GM23248 (cell line): ENCODE results near the gene ACTN2. TPM values are rescaled to one million over a fixed set of nuclear protein-coding genes. Genes with fewer than 3 reads are reported as not detected.

ENCODE experiments used
- DNase-seq: peaks from one replicate; pipeline ENCODE4 v3.0.0-alpha.2; 2015
- H2AFZ ChIP-seq: fragments of 200-600 bp; sonication (generic); 2 replicates; pipeline ENCODE4 v1.6.1; 2016; ENCODE audit warnings: antibody characterized with exemption
- H3F3A ChIP-seq: fragments of 200-600 bp; sonication (generic); 2 replicates; pipeline ENCODE4 v1.6.1; 2016; ENCODE audit warnings: mild to moderate bottlenecking, antibody characterized with exemption, mixed run types; ENCODE audit not compliant: insufficient read depth
- H3K27ac ChIP-seq: fragments of 200-600 bp; sonication (generic); 2 replicates; pipeline ENCODE4 v1.5.1; 2016; ENCODE audit warnings: mild to moderate bottlenecking
- H3K27me3 ChIP-seq: fragments of 200-600 bp; sonication (generic); replicated peaks from 2 replicates; pipeline ENCODE4 v1.6.1; 2016; ENCODE audit warnings: mild to moderate bottlenecking; ENCODE audit not compliant: insufficient read depth
- H3K36me3 ChIP-seq: fragments of 200-600 bp; sonication (generic); 2 replicates; pipeline ENCODE4 v1.6.1; 2016; ENCODE audit warnings: low read depth, mild to moderate bottlenecking
- H3K4me1 ChIP-seq: fragments of 200-600 bp; sonication (generic); 2 replicates; pipeline ENCODE4 v1.6.1; 2016; ENCODE audit warnings: mild to moderate bottlenecking; ENCODE audit not compliant: insufficient read depth
- H3K4me2 ChIP-seq: fragments of 200-600 bp; sonication (generic); one replicate; pipeline ENCODE4 v1.6.1; 2016; ENCODE audit warnings: mild to moderate bottlenecking; ENCODE audit not compliant: unreplicated experiment
- H3K4me3 ChIP-seq: fragments of 200-600 bp; sonication (generic); 2 replicates; pipeline ENCODE4 v1.5.1; 2016; ENCODE audit warnings: mild to moderate bottlenecking
- H3K79me2 ChIP-seq: fragments of 200-600 bp; sonication (generic); 2 replicates; pipeline ENCODE4 v1.6.1; 2016; ENCODE audit warnings: mild to moderate bottlenecking; ENCODE audit not compliant: insufficient read depth
- H3K9ac ChIP-seq: fragments of 200-600 bp; sonication (generic); 2 replicates; pipeline ENCODE4 v1.6.1; 2016; ENCODE audit warnings: mild to moderate bottlenecking
- H3K9me2 ChIP-seq: fragments of 200-600 bp; sonication (generic); 2 replicates; pipeline ENCODE4 v1.6.1; 2016; ENCODE audit warnings: mixed run types, mild to moderate bottlenecking, moderate library complexity; ENCODE audit not compliant: insufficient read depth
- H3K9me3 ChIP-seq: fragments of 200-600 bp; sonication (generic); one replicate; pipeline ENCODE4 v1.6.1; 2017; ENCODE audit warnings: low read depth
- H4K20me1 ChIP-seq: fragments of 200-600 bp; sonication (generic); 2 replicates; pipeline ENCODE4 v1.6.0; 2016; ENCODE audit not compliant: insufficient read depth
- EZH2 ChIP-seq: fragments of 200-600 bp; sonication (generic); IDR thresholded peaks from 2 replicates; pipeline ENCODE4 v1.6.1; 2018; ENCODE audit warnings: antibody characterized with exemption, mild to moderate bottlenecking; ENCODE audit not compliant: insufficient read depth, poor library complexity, severe bottlenecking
- EZH2phosphoT487 ChIP-seq: fragments of 200-600 bp; sonication (generic); IDR thresholded peaks from 2 replicates; pipeline ENCODE4 v1.6.1; 2018; ENCODE audit warnings: antibody characterized with exemption, moderate library complexity, mild to moderate bottlenecking, low read depth; ENCODE audit not compliant: insufficient read depth
- WGBS, 2 experiments: methylation state at CpG; one replicate each; pipeline ENCODE4 v1.1.6; 2015 to 2017; ENCODE audit warnings: low lambda C conversion rate in 2 of 2, low coverage in 1 of 2; ENCODE audit errors: missing lambda C conversion rate in 2 of 2; 5-methylcytosine and 5-hydroxymethylcytosine counted together
- in situ Hi-C: fragments of 300-500 bp; cut with MboI; formaldehyde crosslinking; loops from 2 replicates; pipeline ENCODE4 v1.15.0; 2020
- polyA plus RNA-seq: library from polyadenylated mRNA; unstranded; fragments of >200 nt; fragmentation: Nextera tagmentation; extraction: Ambion mirVana; gene quantifications from 2 replicates; pipeline ENCODE4 v1.2.1, GENCODE V29; 2016
- total RNA-seq: library from RNA; depleted of rRNA; stranded (reverse); fragments of >200 nt; shearing (Covaris generic); gene quantifications from 2 replicates; pipeline ENCODE4 v1.2.3, GENCODE V29; 2014

Gene ACTN2
- total and polyA plus RNA-seq, 2 experiments from 2014 or later: not detected

DNA sequence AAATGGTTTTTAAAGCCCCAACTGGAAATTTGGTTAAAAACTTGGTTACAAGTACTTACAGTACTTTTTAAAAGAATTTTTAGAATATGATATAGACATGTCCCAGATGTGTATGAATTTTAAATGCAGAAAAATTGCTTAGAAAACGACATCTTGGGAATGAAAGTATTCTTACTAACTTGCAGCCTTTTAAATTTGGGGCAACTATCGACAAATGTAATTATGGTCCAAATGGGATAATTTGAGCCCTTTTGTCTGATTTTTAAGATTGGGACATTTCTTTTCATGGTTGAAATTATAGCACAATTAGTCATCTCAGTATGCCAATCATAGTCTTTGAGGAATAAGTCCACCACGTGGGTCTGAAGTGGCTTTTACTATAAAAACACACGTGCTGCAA is 65.6 kb downstream of the ACTN2 start:
- no peaks in the 10 kb centered on the region for H3F3A ChIP-seq
- H3K4me2 ChIP-seq: no peak overlapping the region
- in situ Hi-C loops: loop anchor here (10.0 kb wide), 1 partner anchor 633 kb away; no protein-coding TSS in a partner anchor
- no peaks in the 10 kb centered on the region for H3K27me3 ChIP-seq
- no peaks in the 10 kb centered on the region for H3K9me2 ChIP-seq
- H4K20me1 ChIP-seq: no peaks in the 10 kb centered on the region
- H3K9ac ChIP-seq: no peak overlapping the region
- TF ChIP-seq EZH2 (no peak), EZH2phosphoT487 (no peak)
- no peaks in the 10 kb centered on the region for H3K4me1 ChIP-seq
- H3K36me3 ChIP-seq: no peaks in the 10 kb centered on the region
- DNase-seq: no peak
- WGBS, 2 experiments: 42 to 50% methylated on average over 4 of the region's 4 CpGs
- H3K9me3 ChIP-seq: no peaks in the 10 kb centered on the region
- H2AFZ ChIP-seq: no peak overlapping the region
- no peak overlapping the region for H3K27ac ChIP-seq
- no peaks in the 10 kb centered on the region for H3K79me2 ChIP-seq
- no peak overlapping the region for H3K4me3 ChIP-seq

DNA sequence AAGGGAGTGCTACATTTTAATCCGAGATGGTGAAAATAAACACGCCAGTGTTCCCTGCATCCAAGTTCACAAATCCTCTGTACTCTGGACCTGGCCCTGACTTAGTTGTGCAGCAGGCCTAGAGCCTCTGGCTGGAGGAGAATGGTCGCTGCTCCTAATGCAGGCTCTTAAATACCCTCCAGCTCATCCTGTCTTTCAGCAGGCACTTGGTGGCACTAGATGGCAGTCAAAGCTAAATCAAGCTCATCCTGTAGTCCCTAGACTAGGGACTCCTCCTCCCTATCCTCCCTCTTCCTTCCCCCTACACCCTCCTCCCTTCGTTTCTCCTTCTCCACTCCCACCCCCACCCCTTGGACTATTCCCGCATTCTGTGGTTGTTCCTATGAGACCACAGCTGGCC is 67.2 kb downstream of the ACTN2 start:
- Histone ChIP-seq H3K27ac (no peak overlapping the region), H3K4me3 (no peak overlapping the region), H3K4me1 (no peaks in the 10 kb centered on the region), H4K20me1 (no peaks in the 10 kb centered on the region), H3F3A (no peaks in the 10 kb centered on the region), H3K4me2 (no peak overlapping the region), H3K36me3 (no peaks in the 10 kb centered on the region), H3K9me2 (no peaks in the 10 kb centered on the region), H3K9me3 (no peaks in the 10 kb centered on the region), H3K79me2 (no peaks in the 10 kb centered on the region), H2AFZ (no peak overlapping the region), H3K27me3 (no peaks in the 10 kb centered on the region), H3K9ac (no peak overlapping the region)
- in situ Hi-C loops: loop anchor here (10.0 kb wide), 1 partner anchor 631 kb away; no protein-coding TSS in a partner anchor
- TF ChIP-seq EZH2 (no peak), EZH2phosphoT487 (no peak)
- DNase-seq: peak; percentile 24
- 41 to 47% methylated on average over 5 of the region's 5 CpGs for WGBS, 2 experiments

DNA sequence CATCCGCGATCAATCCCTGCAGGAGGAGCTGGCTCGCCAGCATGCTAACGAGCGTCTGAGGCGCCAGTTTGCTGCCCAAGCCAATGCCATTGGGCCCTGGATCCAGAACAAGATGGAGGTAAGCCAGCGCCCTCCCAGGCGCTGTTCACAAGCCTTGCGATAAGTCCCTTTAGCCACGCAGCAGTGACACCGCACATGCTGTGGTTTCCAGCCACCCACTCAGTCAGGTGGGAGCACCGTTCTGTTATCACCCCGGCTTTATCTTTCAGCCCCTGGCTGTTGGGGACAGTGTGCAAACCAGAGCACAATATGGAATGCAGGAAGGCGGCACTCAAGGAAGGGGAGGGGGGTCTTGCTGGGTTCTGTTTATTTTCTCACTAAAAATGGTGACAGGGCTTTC is 67.7 kb downstream of the ACTN2 start:
- TF ChIP-seq EZH2phosphoT487 (no peak), EZH2 (no peak)
- Histone ChIP-seq H4K20me1 (no peaks in the 10 kb centered on the region), H3K4me1 (no peaks in the 10 kb centered on the region), H3K27ac (no peak overlapping the region), H2AFZ (no peak overlapping the region), H3K4me2 (no peak overlapping the region), H3K27me3 (no peaks in the 10 kb centered on the region), H3K9me3 (no peaks in the 10 kb centered on the region), H3K9ac (no peak overlapping the region), H3K36me3 (no peaks in the 10 kb centered on the region), H3K79me2 (no peaks in the 10 kb centered on the region), H3K9me2 (no peaks in the 10 kb centered on the region), H3F3A (no peaks in the 10 kb centered on the region), H3K4me3 (no peak overlapping the region)
- no peak for DNase-seq
- 86 to 92% methylated on average over 14 of the region's 14 CpGs for WGBS, 2 experiments
- in situ Hi-C loops: loop anchor here (10.0 kb wide), 1 partner anchor 631 kb away; no protein-coding TSS in a partner anchor

DNA sequence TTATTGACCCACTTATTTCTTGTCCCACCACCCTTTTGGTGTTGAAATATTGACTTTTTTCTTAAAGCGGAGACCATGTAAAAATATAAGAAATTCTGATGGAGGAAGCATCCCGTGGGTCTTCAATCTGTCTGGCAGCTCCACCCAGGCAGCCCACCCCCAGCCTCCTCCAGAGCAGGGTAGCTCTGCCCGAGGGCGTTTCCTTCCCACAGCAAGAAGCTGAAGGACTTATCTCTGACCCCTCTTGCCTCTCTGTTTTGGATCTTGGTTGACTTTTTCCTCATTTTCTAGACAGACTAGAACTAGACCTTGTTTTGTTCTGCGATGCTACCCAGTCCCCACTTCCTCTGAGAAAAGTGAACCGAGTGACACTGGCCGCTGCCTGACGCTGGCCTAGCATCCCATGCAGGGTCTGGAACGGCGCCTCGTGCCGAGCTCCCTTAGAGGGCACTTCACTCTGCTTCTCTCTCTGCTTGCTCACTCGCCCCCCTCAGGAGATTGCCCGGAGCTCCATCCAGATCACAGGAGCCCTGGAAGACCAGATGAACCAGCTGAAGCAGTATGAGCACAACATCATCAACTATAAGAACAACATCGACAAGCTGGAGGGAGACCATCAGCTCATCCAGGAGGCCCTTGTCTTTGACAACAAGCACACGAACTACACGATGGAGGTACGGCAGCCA is 68.4 kb downstream of the ACTN2 start:
- Histone ChIP-seq H3K79me2 (no peaks in the 10 kb centered on the region), H3K9me2 (no peaks in the 10 kb centered on the region), H3K27ac (no peak overlapping the region), H3K9me3 (no peaks in the 10 kb centered on the region), H3K9ac (no peak overlapping the region), H3K4me2 (no peak overlapping the region), H3K36me3 (no peaks in the 10 kb centered on the region), H2AFZ (no peak overlapping the region), H3K27me3 (no peaks in the 10 kb centered on the region), H4K20me1 (no peaks in the 10 kb centered on the region), H3F3A (no peaks in the 10 kb centered on the region), H3K4me3 (no peak overlapping the region), H3K4me1 (no peaks in the 10 kb centered on the region)
- no peak for TF ChIP-seq EZH2phosphoT487
- TF ChIP-seq EZH2: no peak
- in situ Hi-C loops: loop anchor here (10.0 kb wide), 1 partner anchor 630 kb away; no protein-coding TSS in a partner anchor
- 69 to 71% methylated on average over 17 to 18 of the region's 18 CpGs for WGBS, 2 experiments
- DNase-seq: no peak
